GM12878 (cell line): Measurements from ENCODE around the gene MYOM1. TPM values are rescaled to one million over a fixed set of nuclear protein-coding genes. Genes with fewer than 3 reads are reported as not detected.

Experiments
- ATAC-seq: fragments of 200-7000 bp; cut with Tn5 transposase; 3 replicates; pipeline ENCODE4 v1.9.1; 2020; ENCODE audit warnings: mild to moderate bottlenecking, moderate library complexity
- BruUV-seq: library from RNA; stranded (reverse); fragments of 400-500 nt; replicated peaks from 2 replicates; lab custom pipeline; 2021; lab: Mats Ljungman, UMichigan
- CTCF ChIA-PET: fragments of 300-600 bp; sonication (Branson Sonifier 250); formaldehyde crosslinking; extraction: SDS; loops from one replicate; lab custom pipeline; 2021; ENCODE audit warnings: inconsistent platforms; lab: Yijun Ruan, JAX
- POLR2A ChIA-PET: fragments of 350-600 bp; formaldehyde crosslinking; extraction: SDS; loops from one replicate; lab custom pipeline; 2021; ENCODE audit warnings: inconsistent platforms; lab: Charles Lee
- RAD21 ChIA-PET: fragments of 300-600 bp; sonication (Branson Sonifier 250); formaldehyde crosslinking; loops from one replicate; lab custom pipeline; 2023; ENCODE audit warnings: antibody characterized with exemption; ENCODE audit not compliant: unreplicated experiment; lab: Charles Lee
- SMC1A ChIA-PET: fragments of 300-600 bp; sonication (Branson Sonifier 250); formaldehyde crosslinking; loops from one replicate; lab custom pipeline; 2023; ENCODE audit not compliant: unreplicated experiment, uncharacterized antibody; lab: Charles Lee
- DNase-seq: peaks from one replicate; pipeline ENCODE4 v3.0.0-alpha.2; 2011; ENCODE audit warnings: low read depth, low spot score
- FAIRE-seq: peaks from 3 replicates; lab custom pipeline; 2011; peaks lifted over from hg19 to GRCh38; lab: Jason Lieb, UNC
- H2AFZ ChIP-seq: 2 replicates; pipeline ENCODE4 v1.6.0; 2011; ENCODE audit warnings: low read depth, low read length, control low read depth; ENCODE audit not compliant: control insufficient read depth
- H3K27ac ChIP-seq: 2 replicates; pipeline ENCODE4 v1.5.1; 2011; ENCODE audit warnings: control low read depth; ENCODE audit not compliant: control insufficient read depth, insufficient read depth
- H3K27me3 ChIP-seq, 2 experiments: replicated peaks in 1 of 2; 2 replicates each; pipeline versions ENCODE4 v1.6.0 to v1.6.1; 2011; ENCODE audit warnings: low read length in 1 of 2; ENCODE audit not compliant: control insufficient read depth in 2 of 2, insufficient read depth in 2 of 2
- H3K36me3 ChIP-seq, 2 experiments: 2 replicates each; pipeline ENCODE4 v1.5.1; 2011; ENCODE audit warnings: low read length in 1 of 2; ENCODE audit not compliant: control insufficient read depth in 2 of 2, insufficient read depth in 2 of 2
- H3K4me1 ChIP-seq: 2 replicates; pipeline ENCODE4 v1.6.1; 2011; ENCODE audit warnings: mild to moderate bottlenecking, low read length, moderate library complexity, mixed read lengths; ENCODE audit not compliant: control insufficient read depth, insufficient read depth
- H3K4me2 ChIP-seq: 2 replicates; pipeline ENCODE4 v1.6.0; 2011; ENCODE audit warnings: control low read depth; ENCODE audit not compliant: control insufficient read depth, insufficient read depth
- H3K4me3 ChIP-seq: fragments of 200-600 bp; sonication (generic); 2 replicates; pipeline ENCODE4 v1.5.1; 2016
- H3K79me2 ChIP-seq: 2 replicates; pipeline ENCODE4 v1.6.0; 2011; ENCODE audit warnings: low read length; ENCODE audit not compliant: control insufficient read depth, insufficient read depth
- H3K9ac ChIP-seq: 2 replicates; pipeline ENCODE4 v1.8.0; 2011; ENCODE audit warnings: low read length, control low read depth, mixed read lengths; ENCODE audit not compliant: control insufficient read depth, insufficient read depth
- H3K9me3 ChIP-seq: replicated peaks from 3 replicates; pipeline ENCODE4 v1.5.1; 2011; ENCODE audit warnings: mild to moderate bottlenecking, low read length; ENCODE audit not compliant: control insufficient read depth, insufficient read depth
- H4K20me1 ChIP-seq: 2 replicates; pipeline ENCODE4 v1.6.0; 2011; ENCODE audit not compliant: control insufficient read depth, insufficient read depth
- CEBPB ChIP-seq, 2 experiments: fragments of 150-350 bp in 1 of 2; IDR thresholded peaks; 2 replicates each; pipeline ENCODE4 v1.6.1; 2012 to 2014; ENCODE audit warnings: low read depth in 2 of 2, low read length in 2 of 2, borderline replicate concordance in 1 of 2, inconsistent platforms in 1 of 2
- GATAD2B ChIP-seq: fragments of 450-650 bp; conservative IDR thresholded peaks from 2 replicates; pipeline ENCODE4 v1.6.1; 2017; ENCODE audit warnings: low read depth, mild to moderate bottlenecking, moderate library complexity
- IRF3 ChIP-seq: fragments of 450-650 bp; IDR thresholded peaks from 2 replicates; pipeline ENCODE4 v1.6.1; 2014; ENCODE audit warnings: mild to moderate bottlenecking
- LARP7 ChIP-seq: fragments of 450-650 bp; IDR thresholded peaks from 2 replicates; pipeline ENCODE4 v1.6.1; 2017; ENCODE audit warnings: mild to moderate bottlenecking
- MXI1 ChIP-seq: fragments of 150-350 bp; IDR thresholded peaks from 2 replicates; pipeline ENCODE4 v1.6.1; 2011; ENCODE audit warnings: low read depth, mild to moderate bottlenecking, inconsistent platforms, low read length, improper control_type of control experiment
- PML ChIP-seq: IDR thresholded peaks from 2 replicates; pipeline ENCODE4 v1.6.1; 2012; ENCODE audit warnings: low read length, inconsistent platforms
- SUZ12 ChIP-seq: fragments of 200-600 bp; sonication (generic); IDR thresholded peaks from one replicate; pipeline ENCODE4 v1.6.1; 2018; ENCODE audit warnings: antibody characterized with exemption, mild to moderate bottlenecking; ENCODE audit not compliant: unreplicated experiment
- ZNF217 ChIP-seq: fragments of 450-650 bp; IDR thresholded peaks from 2 replicates; pipeline ENCODE4 v1.6.1; 2017; ENCODE audit warnings: antibody characterized with exemption, mild to moderate bottlenecking
- ZZZ3 ChIP-seq: IDR thresholded peaks from 2 replicates; pipeline ENCODE4 v1.6.1; 2011; ENCODE audit warnings: low read depth; ENCODE audit not compliant: control insufficient read depth, insufficient read length
- WGBS: methylation state at CpG from one replicate; pipeline ENCODE4 v1.1.6; 2016; ENCODE audit warnings: low lambda C conversion rate; ENCODE audit not compliant: insufficient replicate concordance, insufficient coverage; ENCODE audit errors: missing lambda C conversion rate; 5-methylcytosine and 5-hydroxymethylcytosine counted together
- in situ Hi-C: fragments of 300-500 bp; cut with MboI; formaldehyde crosslinking; loops from 9 replicates; pipeline ENCODE4 v1.14.3; 2018; ENCODE audit warnings: mixed read lengths
- intact Hi-C: fragments of 100-400 bp; cut with micrococcal nuclease; formaldehyde crosslinking; loops from one replicate; pipeline ENCODE4 v1.14.2; 2022; ENCODE audit not compliant: unreplicated experiment
- polyA plus RNA-seq, 11 experiments: library from polyadenylated mRNA; depleted of rRNA in 4 of 11; unstranded in 6 of 11; stranded (reverse) in 5 of 11; fragments of >200 nt; fragmentation: Nextera tagmentation in 4 of 11; fragmentation: Illumina TruSeq in 1 of 11; extraction: Ambion mirVana in 4 of 11; extraction: Trizol in 1 of 11; gene quantifications; 1 replicate in 1 of 11; 2 replicates in 10 of 11; pipeline versions ENCODE4 v1.2.1 to v1.2.3, GENCODE V29; 2011 to 2016; ENCODE audit warnings: inconsistent platforms in 2 of 11, missing spikeins in 2 of 11, low read depth in 1 of 11
- total RNA-seq, 4 experiments: library from RNA; depleted of rRNA in 3 of 4; stranded (reverse); fragments of >200 nt in 3 of 4; fragmentation: Illumina TruSeq in 1 of 4; extraction: Trizol in 1 of 4; gene quantifications; 2 replicates each; pipeline versions ENCODE4 v1.2.1 to v1.2.3, GENCODE V29; 2013 to 2021
- TF ChIP-seq, protein P1 (sequence below): fragments of 150-350 bp; IDR thresholded peaks from 2 replicates; pipeline ENCODE4 v1.6.1; 2016; ENCODE audit warnings: low read depth, low read length
- TF ChIP-seq, protein P2 (sequence below): fragments of 450-650 bp; IDR thresholded peaks from 2 replicates; pipeline ENCODE4 v1.6.1; 2017; ENCODE audit warnings: mild to moderate bottlenecking, low read depth, inconsistent platforms; ENCODE audit not compliant: poor library complexity, severe bottlenecking

MYOM1 gene
- total and polyA plus RNA-seq, 10 of the 15 experiments (the other 5 are each of a cell fraction or from before 2014, with no cell fraction given) = 0.06 to 1.0 (median 0.57) TPM

DNA sequence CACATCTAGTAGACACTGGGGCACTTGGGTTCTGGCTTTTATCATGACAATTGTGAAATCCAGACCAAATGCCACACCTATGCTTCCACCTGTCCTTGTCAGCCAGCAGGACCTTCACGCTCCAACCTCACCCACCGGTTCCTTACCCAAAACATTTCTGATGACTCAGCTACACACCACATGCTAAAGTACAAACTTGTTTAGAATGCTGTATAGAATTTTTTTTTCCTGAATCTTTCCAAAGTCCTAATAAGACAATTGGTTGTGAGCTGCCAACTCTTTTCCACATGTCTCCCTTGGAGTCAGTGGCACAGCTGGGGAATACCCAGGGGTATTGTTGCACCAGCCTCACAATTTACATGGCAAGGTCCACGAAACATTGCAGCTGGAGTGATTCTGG lies 131.3 kb downstream of the MYOM1 start (continued):
- TF ChIP-seq, protein P1, sequence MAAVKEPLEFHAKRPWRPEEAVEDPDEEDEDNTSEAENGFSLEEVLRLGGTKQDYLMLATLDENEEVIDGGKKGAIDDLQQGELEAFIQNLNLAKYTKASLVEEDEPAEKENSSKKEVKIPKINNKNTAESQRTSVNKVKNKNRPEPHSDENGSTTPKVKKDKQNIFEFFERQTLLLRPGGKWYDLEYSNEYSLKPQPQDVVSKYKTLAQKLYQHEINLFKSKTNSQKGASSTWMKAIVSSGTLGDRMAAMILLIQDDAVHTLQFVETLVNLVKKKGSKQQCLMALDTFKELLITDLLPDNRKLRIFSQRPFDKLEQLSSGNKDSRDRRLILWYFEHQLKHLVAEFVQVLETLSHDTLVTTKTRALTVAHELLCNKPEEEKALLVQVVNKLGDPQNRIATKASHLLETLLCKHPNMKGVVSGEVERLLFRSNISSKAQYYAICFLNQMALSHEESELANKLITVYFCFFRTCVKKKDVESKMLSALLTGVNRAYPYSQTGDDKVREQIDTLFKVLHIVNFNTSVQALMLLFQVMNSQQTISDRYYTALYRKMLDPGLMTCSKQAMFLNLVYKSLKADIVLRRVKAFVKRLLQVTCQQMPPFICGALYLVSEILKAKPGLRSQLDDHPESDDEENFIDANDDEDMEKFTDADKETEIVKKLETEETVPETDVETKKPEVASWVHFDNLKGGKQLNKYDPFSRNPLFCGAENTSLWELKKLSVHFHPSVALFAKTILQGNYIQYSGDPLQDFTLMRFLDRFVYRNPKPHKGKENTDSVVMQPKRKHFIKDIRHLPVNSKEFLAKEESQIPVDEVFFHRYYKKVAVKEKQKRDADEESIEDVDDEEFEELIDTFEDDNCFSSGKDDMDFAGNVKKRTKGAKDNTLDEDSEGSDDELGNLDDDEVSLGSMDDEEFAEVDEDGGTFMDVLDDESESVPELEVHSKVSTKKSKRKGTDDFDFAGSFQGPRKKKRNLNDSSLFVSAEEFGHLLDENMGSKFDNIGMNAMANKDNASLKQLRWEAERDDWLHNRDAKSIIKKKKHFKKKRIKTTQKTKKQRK = no peak

GRCh38 chr18:3086871-3087270 lies 132.9 kb downstream of the MYOM1 start:
- no peak overlapping the region for H2AFZ ChIP-seq
- FAIRE-seq (no peak), DNase-seq (no peak), ATAC-seq (no peak)
- intact Hi-C loops (no loop called here), in situ Hi-C loops (no loop called here)
- RAD21 ChIA-PET = interaction anchor here (1.1 kb wide), 1 partner anchor 160 kb away, joined by 4 read pairs; no protein-coding TSS in a partner anchor
- H3K27ac ChIP-seq = no peak overlapping the region
- H3K27me3 ChIP-seq = no peaks in the 10 kb centered on the region
- H3K4me2 ChIP-seq = no peak overlapping the region
- H3K4me3 ChIP-seq = no peak overlapping the region
- no peaks in the 10 kb centered on the region for H4K20me1 ChIP-seq
- H3K9ac ChIP-seq = no peak overlapping the region
- H3K4me1 ChIP-seq = no peaks in the 10 kb centered on the region
- H3K9me3 ChIP-seq = no peaks in the 10 kb centered on the region
- no TSS peak for BruUV-seq
- 76% methylated on average over 4 of the region's 4 CpGs for WGBS
- POLR2A ChIA-PET = interaction anchor here (0.6 to 0.9 kb wide), 2 partner anchors 14 to 23 kb away, joined by 3 to 4 read pairs; no protein-coding TSS in a partner anchor
- CTCF ChIA-PET = interaction anchor here (0.8 to 1.3 kb wide), 3 partner anchors 11 to 43 kb away, joined by 5 to 8 read pairs (median 6); no protein-coding TSS in a partner anchor
- no peaks in the 10 kb centered on the region for H3K36me3 ChIP-seq
- SMC1A ChIA-PET = interaction anchor here (0.6 kb wide), 1 partner anchor 23 kb away, joined by 3 read pairs; no protein-coding TSS in a partner anchor
- H3K79me2 ChIP-seq = no peaks in the 10 kb centered on the region
- TF ChIP-seq IRF3 (no peak), PML (no peak), CEBPB (IDR thresholded peaks at IDR 0.05; ENCODE audit: borderline replicate concordance in 1 of 2, low read depth in 2 of 2, low read length in 2 of 2) (no peak), SUZ12 (no peak), LARP7 (no peak), GATAD2B (no peak), ZZZ3 (no peak), ZNF217 (no peak), MXI1 (no peak)
- TF ChIP-seq, protein P1 = no peak
- TF ChIP-seq, protein P2, sequence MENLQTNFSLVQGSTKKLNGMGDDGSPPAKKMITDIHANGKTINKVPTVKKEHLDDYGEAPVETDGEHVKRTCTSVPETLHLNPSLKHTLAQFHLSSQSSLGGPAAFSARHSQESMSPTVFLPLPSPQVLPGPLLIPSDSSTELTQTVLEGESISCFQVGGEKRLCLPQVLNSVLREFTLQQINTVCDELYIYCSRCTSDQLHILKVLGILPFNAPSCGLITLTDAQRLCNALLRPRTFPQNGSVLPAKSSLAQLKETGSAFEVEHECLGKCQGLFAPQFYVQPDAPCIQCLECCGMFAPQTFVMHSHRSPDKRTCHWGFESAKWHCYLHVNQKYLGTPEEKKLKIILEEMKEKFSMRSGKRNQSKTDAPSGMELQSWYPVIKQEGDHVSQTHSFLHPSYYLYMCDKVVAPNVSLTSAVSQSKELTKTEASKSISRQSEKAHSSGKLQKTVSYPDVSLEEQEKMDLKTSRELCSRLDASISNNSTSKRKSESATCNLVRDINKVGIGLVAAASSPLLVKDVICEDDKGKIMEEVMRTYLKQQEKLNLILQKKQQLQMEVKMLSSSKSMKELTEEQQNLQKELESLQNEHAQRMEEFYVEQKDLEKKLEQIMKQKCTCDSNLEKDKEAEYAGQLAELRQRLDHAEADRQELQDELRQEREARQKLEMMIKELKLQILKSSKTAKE = no peak
